ENCODE data around the gene ADIRF.

ADIRF gene

DNA sequence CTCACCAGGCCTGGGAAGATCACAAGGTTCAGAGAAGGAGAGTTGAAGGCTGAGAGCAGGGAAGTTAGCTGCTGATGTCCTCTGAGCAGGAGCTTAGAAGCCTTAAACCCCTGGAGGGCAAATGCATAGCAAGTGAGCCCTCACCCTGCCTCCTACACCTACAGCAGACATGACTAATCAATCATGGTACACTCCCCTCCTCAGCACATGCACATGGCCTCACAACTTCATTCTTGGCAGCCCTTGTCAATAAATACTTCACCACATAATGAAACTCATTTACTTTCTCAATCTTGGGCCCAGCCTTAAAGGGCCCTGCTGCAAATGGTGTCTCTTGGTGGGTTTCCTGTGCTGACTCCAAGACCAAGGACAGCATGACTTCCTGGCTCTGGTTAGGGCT is 23.8 kb upstream of the ADIRF start:
- TF ChIP-seq CREB1 (IDR thresholded peaks at IDR 0.05; ENCODE audit: low read depth) (no peak), YY1 (IDR thresholded peaks at IDR 0.05; ENCODE audit: low read depth) (no peak), RAD21 (IDR thresholded peaks at IDR 0.05; ENCODE audit: low read depth) (no peak), TEAD4 (IDR thresholded peaks at IDR 0.05) (no peak), FOXM1 (IDR thresholded peaks at IDR 0.05; ENCODE audit: borderline replicate concordance, low read depth) (no peak)

DNA sequence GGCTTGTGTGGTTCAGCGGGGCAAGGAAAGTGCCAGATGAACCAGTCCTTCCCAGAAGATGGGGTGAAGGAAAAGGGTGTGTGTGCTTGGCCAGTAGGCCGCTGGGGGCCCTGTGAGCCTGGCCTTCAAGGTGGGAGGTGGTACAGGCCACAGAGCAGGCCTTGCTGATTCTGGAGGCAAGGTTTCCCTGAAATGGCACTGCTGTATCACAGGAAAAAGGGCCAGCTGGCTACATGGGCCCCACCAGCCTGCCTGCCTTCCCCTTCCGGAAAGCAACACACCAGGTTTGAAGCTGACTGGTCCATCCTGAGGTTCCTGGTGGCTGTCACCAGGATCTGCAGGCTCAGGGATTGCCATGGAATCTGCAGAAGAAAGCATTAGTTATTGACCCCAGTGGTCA is 23.4 kb upstream of the ADIRF start:
- no peak for TF ChIP-seq FOXM1 (IDR thresholded peaks at IDR 0.05; ENCODE audit: borderline replicate concordance, low read depth)
- TF ChIP-seq EGR1 (IDR thresholded peaks at IDR 0.05) = no peak
- no peak for TF ChIP-seq TAF1 (IDR thresholded peaks at IDR 0.05; ENCODE audit: low read depth)
- TF ChIP-seq EP300 (IDR thresholded peaks at IDR 0.05; ENCODE audit: borderline replicate concordance) = no peak
- no peak for TF ChIP-seq YY1 (IDR thresholded peaks at IDR 0.05; ENCODE audit: low read depth)
- no peak for TF ChIP-seq NFIC (IDR thresholded peaks at IDR 0.05)
- TF ChIP-seq, protein P1, sequence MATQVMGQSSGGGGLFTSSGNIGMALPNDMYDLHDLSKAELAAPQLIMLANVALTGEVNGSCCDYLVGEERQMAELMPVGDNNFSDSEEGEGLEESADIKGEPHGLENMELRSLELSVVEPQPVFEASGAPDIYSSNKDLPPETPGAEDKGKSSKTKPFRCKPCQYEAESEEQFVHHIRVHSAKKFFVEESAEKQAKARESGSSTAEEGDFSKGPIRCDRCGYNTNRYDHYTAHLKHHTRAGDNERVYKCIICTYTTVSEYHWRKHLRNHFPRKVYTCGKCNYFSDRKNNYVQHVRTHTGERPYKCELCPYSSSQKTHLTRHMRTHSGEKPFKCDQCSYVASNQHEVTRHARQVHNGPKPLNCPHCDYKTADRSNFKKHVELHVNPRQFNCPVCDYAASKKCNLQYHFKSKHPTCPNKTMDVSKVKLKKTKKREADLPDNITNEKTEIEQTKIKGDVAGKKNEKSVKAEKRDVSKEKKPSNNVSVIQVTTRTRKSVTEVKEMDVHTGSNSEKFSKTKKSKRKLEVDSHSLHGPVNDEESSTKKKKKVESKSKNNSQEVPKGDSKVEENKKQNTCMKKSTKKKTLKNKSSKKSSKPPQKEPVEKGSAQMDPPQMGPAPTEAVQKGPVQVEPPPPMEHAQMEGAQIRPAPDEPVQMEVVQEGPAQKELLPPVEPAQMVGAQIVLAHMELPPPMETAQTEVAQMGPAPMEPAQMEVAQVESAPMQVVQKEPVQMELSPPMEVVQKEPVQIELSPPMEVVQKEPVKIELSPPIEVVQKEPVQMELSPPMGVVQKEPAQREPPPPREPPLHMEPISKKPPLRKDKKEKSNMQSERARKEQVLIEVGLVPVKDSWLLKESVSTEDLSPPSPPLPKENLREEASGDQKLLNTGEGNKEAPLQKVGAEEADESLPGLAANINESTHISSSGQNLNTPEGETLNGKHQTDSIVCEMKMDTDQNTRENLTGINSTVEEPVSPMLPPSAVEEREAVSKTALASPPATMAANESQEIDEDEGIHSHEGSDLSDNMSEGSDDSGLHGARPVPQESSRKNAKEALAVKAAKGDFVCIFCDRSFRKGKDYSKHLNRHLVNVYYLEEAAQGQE (IDR thresholded peaks at IDR 0.05; ENCODE audit: low read depth) = no peak

DNA sequence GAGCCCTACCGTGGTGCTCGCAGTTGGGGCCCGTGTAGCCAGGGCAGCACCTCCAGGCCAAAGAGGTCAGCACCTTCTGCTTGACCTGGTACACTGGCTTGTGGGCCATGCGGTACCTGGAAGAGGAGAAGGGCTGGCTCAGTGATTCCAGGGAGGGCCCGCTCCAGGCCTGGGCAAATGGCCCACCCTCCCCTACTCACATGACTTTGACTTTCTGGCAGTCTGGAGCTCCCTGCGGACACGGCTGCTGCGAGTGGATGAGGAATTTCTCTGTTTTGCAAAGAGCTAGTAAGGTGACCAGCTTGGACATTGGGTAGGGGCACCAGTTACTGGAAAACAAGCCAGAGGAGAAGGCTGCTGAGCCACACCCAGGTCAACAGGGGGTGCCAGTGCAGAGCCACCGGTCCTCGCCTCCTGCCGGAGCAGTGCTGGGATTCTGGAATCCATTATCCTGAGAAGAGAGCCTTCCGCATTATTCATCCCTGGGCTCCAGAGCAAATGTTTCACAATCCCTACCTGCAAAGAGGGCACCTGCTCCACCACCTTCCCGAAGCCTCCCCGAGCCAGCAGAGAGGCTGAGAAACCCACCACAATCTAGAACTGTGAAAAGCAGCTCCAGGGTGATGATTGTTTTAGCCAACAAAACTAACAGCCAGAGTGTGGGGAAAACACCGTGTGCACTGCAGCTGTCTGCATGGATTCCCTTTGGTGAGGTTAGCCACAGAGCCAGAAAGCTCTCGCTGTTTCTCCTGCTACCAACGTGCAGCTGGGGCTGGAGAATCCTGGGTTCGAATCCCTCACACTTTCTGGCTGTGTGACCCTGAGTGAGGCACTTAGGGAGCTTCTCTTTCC is 22.7 kb upstream of the ADIRF start:
- TF ChIP-seq RAD21 (IDR thresholded peaks at IDR 0.05; ENCODE audit: low read depth) (peak; percentile 55; the same call in 1 of the 2 replicates), TCF12 (IDR thresholded peaks at IDR 0.05; ENCODE audit: low read depth) (no peak)

DNA sequence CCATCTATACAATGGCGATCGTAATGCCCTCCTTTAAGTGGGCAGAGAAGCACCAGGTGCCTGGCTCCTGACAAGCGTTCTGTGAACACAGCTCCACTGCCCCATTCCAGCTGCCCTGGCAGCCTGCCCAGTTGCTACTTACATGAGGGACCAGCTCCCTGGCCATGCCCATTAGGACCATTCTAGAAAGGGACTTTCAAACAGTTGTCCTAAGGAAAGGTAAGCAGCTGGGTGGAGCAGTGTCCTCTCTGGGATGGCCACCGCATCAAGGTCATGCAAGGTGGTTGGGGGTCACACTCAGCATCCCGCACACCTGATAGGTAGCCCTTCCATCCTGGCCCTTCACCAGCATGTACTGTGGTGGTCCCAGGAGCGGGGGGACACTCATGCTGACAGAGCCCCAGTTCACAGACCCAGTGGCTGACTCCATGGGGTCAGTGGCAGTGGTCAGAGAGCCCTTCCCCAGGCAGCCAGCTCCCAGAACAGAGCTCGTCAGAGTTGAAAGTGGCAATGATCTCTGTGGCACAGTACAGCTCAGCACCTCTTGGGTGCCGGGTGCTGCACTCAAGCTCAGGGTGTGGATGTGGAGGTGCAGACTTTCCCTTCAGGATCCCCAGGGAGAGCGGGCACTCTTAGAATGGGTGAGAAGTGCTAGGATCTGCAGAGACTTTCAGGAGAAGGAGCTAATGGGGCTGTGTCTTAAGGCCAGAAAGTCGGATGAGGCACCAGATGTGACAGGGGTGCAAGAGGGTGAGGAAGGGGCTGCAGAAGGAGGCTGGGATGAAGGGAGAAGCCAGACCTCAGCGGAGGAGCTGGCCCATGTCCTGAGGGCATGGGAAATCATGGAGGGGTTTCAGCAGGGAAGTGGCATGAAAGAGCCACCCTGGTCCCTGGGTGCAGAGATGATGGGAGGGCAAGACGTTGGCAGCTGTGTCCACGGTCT is 21.8 kb upstream of the ADIRF start:
- no peak for TF ChIP-seq EP300 (IDR thresholded peaks at IDR 0.05; ENCODE audit: borderline replicate concordance)
- no peak for TF ChIP-seq EGR1 (IDR thresholded peaks at IDR 0.05)
- no peak for TF ChIP-seq TEAD4 (IDR thresholded peaks at IDR 0.05)
- TF ChIP-seq CREB1 (IDR thresholded peaks at IDR 0.05; ENCODE audit: low read depth) = no peak
- TF ChIP-seq ZBTB7A (IDR thresholded peaks at IDR 0.05; ENCODE audit: low read depth) = no peak
- TF ChIP-seq CEBPB (IDR thresholded peaks at IDR 0.05) = no peak
- no peak for TF ChIP-seq TAF1 (IDR thresholded peaks at IDR 0.05; ENCODE audit: low read depth)
- TF ChIP-seq FOXM1 (IDR thresholded peaks at IDR 0.05; ENCODE audit: borderline replicate concordance, low read depth) = no peak
- TF ChIP-seq, protein P2, sequence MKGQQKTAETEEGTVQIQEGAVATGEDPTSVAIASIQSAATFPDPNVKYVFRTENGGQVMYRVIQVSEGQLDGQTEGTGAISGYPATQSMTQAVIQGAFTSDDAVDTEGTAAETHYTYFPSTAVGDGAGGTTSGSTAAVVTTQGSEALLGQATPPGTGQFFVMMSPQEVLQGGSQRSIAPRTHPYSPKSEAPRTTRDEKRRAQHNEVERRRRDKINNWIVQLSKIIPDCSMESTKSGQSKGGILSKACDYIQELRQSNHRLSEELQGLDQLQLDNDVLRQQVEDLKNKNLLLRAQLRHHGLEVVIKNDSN (IDR thresholded peaks at IDR 0.05) = no peak
- TF ChIP-seq TCF12 (IDR thresholded peaks at IDR 0.05; ENCODE audit: low read depth) = no peak
- TF ChIP-seq, protein P3, sequence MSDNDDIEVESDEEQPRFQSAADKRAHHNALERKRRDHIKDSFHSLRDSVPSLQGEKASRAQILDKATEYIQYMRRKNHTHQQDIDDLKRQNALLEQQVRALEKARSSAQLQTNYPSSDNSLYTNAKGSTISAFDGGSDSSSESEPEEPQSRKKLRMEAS (IDR thresholded peaks at IDR 0.05) = no peak
- TF ChIP-seq YY1 (IDR thresholded peaks at IDR 0.05; ENCODE audit: low read depth) = no peak
- TF ChIP-seq, protein P1 (IDR thresholded peaks at IDR 0.05; ENCODE audit: low read depth) = no peak
- no peak for TF ChIP-seq RAD21 (IDR thresholded peaks at IDR 0.05; ENCODE audit: low read depth)

DNA sequence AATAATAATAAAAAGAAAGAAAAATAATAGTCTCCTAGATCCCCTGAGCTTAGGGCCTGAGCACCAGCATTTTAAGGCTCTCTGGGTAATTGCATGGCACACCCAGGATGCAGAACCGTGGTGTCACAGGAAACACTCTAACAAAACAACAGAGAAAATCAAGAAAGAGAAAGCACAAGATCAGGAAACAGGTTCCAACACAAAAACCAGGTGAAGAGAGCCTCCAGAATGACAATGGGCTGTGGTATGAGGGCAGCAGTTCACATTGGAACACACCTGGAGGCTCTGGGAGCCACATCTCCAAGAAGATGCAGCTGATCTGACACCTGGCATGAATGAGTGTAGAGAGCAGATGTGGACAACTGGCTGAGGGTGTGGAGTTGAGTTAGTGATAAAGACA is 17.9 kb upstream of the ADIRF start:
- TF ChIP-seq CREB1 (IDR thresholded peaks at IDR 0.05; ENCODE audit: low read depth) = no peak
- TF ChIP-seq CEBPB (IDR thresholded peaks at IDR 0.05) = no peak
- TF ChIP-seq, protein P1 (IDR thresholded peaks at IDR 0.05; ENCODE audit: low read depth) = no peak
- TF ChIP-seq EGR1 (IDR thresholded peaks at IDR 0.05) = no peak
- no peak for TF ChIP-seq RAD21 (IDR thresholded peaks at IDR 0.05; ENCODE audit: low read depth)
- TF ChIP-seq TCF12 (IDR thresholded peaks at IDR 0.05; ENCODE audit: low read depth) = no peak
- no peak for TF ChIP-seq ZBTB7A (IDR thresholded peaks at IDR 0.05; ENCODE audit: low read depth)
- TF ChIP-seq NFIC (IDR thresholded peaks at IDR 0.05) = no peak
- TF ChIP-seq TEAD4 (IDR thresholded peaks at IDR 0.05) = no peak
- no peak for TF ChIP-seq YY1 (IDR thresholded peaks at IDR 0.05; ENCODE audit: low read depth)
- TF ChIP-seq, protein P2 (IDR thresholded peaks at IDR 0.05) = no peak
- TF ChIP-seq TAF1 (IDR thresholded peaks at IDR 0.05; ENCODE audit: low read depth) = no peak
- no peak for TF ChIP-seq FOXM1 (IDR thresholded peaks at IDR 0.05; ENCODE audit: borderline replicate concordance, low read depth)

Data from Ishikawa (cell line).